ENCODE measurements around the gene JAG2.

JAG2 gene

DNA sequence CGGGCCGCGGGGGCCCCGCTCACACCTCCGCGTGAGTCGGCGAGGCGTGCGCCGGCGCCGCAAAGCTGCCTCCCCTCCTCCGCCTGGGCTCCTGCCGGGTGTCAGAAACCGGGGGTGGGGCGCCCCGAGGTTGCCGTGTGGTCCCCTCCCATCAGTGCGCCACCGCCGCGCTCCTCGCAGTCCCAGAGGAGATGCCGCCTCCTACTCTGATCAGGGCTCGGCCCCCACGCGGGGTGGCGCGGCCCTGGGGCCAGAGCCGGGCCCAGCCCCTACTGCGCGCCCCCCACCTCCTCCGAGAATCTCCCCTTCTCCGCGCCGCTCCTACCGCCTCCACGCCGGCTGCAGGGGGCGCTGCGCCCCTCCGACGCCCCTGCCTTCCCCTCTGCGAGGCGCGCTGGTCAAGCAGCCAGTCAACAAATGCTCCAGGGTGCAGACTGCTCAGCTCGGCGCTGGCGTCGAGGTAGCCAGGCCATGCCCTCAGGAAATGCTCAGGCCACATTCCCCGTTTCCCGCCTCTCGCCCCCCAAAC, 467 bp upstream of the JAG2 start:
- peaks cover 11% of the 10 kb centered on the region for H3K4me1 ChIP-seq (ENCODE audit: insufficient read depth, low read length, severe bottlenecking)
- H3K9me2 ChIP-seq (ENCODE audit: low read depth, low read length), result no peaks in the 10 kb centered on the region
- no peaks in the 10 kb centered on the region for H3K79me2 ChIP-seq (ENCODE audit: insufficient read depth, low read length)
- H3K4me2 ChIP-seq (ENCODE audit: low read length), result peak overlapping the region; percentile 75
- H3K27me3 ChIP-seq (ENCODE audit: insufficient read depth, low read length), result peaks cover 10% of the 10 kb centered on the region; the same call in 1 of the 2 replicates
- H3K4me3 ChIP-seq (ENCODE audit: low read depth, low read length, poor library complexity, severe bottlenecking), result peak overlapping the region; percentile 52
- no peaks in the 10 kb centered on the region for H3F3A ChIP-seq (ENCODE audit: insufficient read depth, low read length)
- H3K9ac ChIP-seq (ENCODE audit: low read length), result peak overlapping the region; percentile 23; the same call in 1 of the 2 replicates
- H3K27ac ChIP-seq (ENCODE audit: low read depth, low read length, poor library complexity, severe bottlenecking), result no peak overlapping the region
- H4K20me1 ChIP-seq (ENCODE audit: insufficient read depth, low read length), result no peaks in the 10 kb centered on the region
- TF ChIP-seq EZH2 (IDR thresholded peaks at IDR 0.05; ENCODE audit: borderline replicate concordance, low read length), result no peak
- TF ChIP-seq, protein P1, sequence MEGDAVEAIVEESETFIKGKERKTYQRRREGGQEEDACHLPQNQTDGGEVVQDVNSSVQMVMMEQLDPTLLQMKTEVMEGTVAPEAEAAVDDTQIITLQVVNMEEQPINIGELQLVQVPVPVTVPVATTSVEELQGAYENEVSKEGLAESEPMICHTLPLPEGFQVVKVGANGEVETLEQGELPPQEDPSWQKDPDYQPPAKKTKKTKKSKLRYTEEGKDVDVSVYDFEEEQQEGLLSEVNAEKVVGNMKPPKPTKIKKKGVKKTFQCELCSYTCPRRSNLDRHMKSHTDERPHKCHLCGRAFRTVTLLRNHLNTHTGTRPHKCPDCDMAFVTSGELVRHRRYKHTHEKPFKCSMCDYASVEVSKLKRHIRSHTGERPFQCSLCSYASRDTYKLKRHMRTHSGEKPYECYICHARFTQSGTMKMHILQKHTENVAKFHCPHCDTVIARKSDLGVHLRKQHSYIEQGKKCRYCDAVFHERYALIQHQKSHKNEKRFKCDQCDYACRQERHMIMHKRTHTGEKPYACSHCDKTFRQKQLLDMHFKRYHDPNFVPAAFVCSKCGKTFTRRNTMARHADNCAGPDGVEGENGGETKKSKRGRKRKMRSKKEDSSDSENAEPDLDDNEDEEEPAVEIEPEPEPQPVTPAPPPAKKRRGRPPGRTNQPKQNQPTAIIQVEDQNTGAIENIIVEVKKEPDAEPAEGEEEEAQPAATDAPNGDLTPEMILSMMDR (IDR thresholded peaks at IDR 0.05; ENCODE audit: low read length), result peak; percentile 86
- no peaks in the 10 kb centered on the region for H3K9me3 ChIP-seq (ENCODE audit: low read length)
- no peak overlapping the region for H2AFZ ChIP-seq (ENCODE audit: low read length)
- no peaks in the 10 kb centered on the region for H3K36me3 ChIP-seq (ENCODE audit: insufficient read depth, low read length)

DNA sequence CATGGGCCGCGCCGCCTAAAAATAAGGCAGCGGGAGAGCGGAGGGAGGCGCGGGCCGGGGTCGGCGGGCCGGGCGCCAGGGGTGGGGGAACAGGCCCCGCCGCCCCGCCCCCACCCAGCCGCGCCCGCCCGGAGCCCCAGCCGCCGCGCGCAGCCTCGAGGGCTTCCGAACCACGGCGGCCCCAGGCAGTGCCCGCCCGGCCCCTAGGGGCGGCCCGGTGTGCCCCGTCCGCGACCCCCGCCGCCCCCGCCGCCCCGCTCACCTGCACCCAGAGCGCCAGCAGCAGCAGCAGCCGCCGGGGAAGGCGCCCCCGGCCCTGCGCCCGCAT, 519 bp downstream of the JAG2 start:
- Histone ChIP-seq H3K9ac (ENCODE audit: low read length) (no peak overlapping the region; the same call in 1 of the 2 replicates), H3K4me3 (ENCODE audit: low read depth, low read length, poor library complexity, severe bottlenecking) (peak overlapping the region; percentile 59), H3K9me2 (ENCODE audit: low read depth, low read length) (no peaks in the 10 kb centered on the region), H3K27ac (ENCODE audit: low read depth, low read length, poor library complexity, severe bottlenecking) (no peak overlapping the region), H3K9me3 (ENCODE audit: low read length) (no peaks in the 10 kb centered on the region), H3K79me2 (ENCODE audit: insufficient read depth, low read length) (no peaks in the 10 kb centered on the region), H3K27me3 (ENCODE audit: insufficient read depth, low read length) (peaks cover 10% of the 10 kb centered on the region; the same call in 1 of the 2 replicates), H3K4me2 (ENCODE audit: low read length) (peak overlapping the region; percentile 77), H3F3A (ENCODE audit: insufficient read depth, low read length) (no peaks in the 10 kb centered on the region), H2AFZ (ENCODE audit: low read length) (no peak overlapping the region), H3K36me3 (ENCODE audit: insufficient read depth, low read length) (no peaks in the 10 kb centered on the region), H4K20me1 (ENCODE audit: insufficient read depth, low read length) (no peaks in the 10 kb centered on the region), H3K4me1 (ENCODE audit: insufficient read depth, low read length, severe bottlenecking) (peaks cover 11% of the 10 kb centered on the region)
- TF ChIP-seq, protein P1 (IDR thresholded peaks at IDR 0.05; ENCODE audit: low read length), result no peak
- no peak for TF ChIP-seq EZH2 (IDR thresholded peaks at IDR 0.05; ENCODE audit: borderline replicate concordance, low read length)

- Histone ChIP-seq H3F3A (ENCODE audit: insufficient read depth, low read length) (no peaks in the 10 kb centered on the region), H3K9me2 (ENCODE audit: low read depth, low read length) (no peaks in the 10 kb centered on the region), H3K79me2 (ENCODE audit: insufficient read depth, low read length) (no peaks in the 10 kb centered on the region), H3K36me3 (ENCODE audit: insufficient read depth, low read length) (no peaks in the 10 kb centered on the region), H3K9me3 (ENCODE audit: low read length) (no peaks in the 10 kb centered on the region), H4K20me1 (ENCODE audit: insufficient read depth, low read length) (no peaks in the 10 kb centered on the region), H3K9ac (ENCODE audit: low read length) (peak overlapping the region; percentile 10; the same call in 1 of the 2 replicates), H2AFZ (ENCODE audit: low read length) (no peak overlapping the region), H3K4me3 (ENCODE audit: low read depth, low read length, poor library complexity, severe bottlenecking) (peak overlapping the region; percentile 59), H3K27ac (ENCODE audit: low read depth, low read length, poor library complexity, severe bottlenecking) (no peak overlapping the region), H3K27me3 (ENCODE audit: insufficient read depth, low read length) (peaks cover 10% of the 10 kb centered on the region; the same call in 1 of the 2 replicates), H3K4me1 (ENCODE audit: insufficient read depth, low read length, severe bottlenecking) (peaks cover 11% of the 10 kb centered on the region), H3K4me2 (ENCODE audit: low read length) (peak overlapping the region; percentile 77)
- TF ChIP-seq EZH2 (IDR thresholded peaks at IDR 0.05; ENCODE audit: borderline replicate concordance, low read length), result no peak
- TF ChIP-seq, protein P1 (IDR thresholded peaks at IDR 0.05; ENCODE audit: low read length), result peak; percentile 51
Observed at GRCh38 chr14:105167303-105168092, 1.1 kb downstream of the JAG2 start.
